Fibroblast of pulmonary artery (primary cell): ENCODE results near the gene LGI4.
A peak's percentile ranks its signal among the peaks of the same experiment; 100 is the strongest.

Source experiments
- DNase-seq: peaks from one replicate; pipeline ENCODE4 v3.0.0-alpha.2; 2010; ENCODE audit warnings: low read depth
- H3K4me3 ChIP-seq: replicated peaks from 2 replicates; pipeline ENCODE4 v1.5.1; 2011; ENCODE audit warnings: low read depth, mild to moderate bottlenecking, control low read depth, low read length, moderate library complexity
- CTCF ChIP-seq: IDR thresholded peaks from 2 replicates; pipeline ENCODE4 v1.5.1; 2011; ENCODE audit warnings: mild to moderate bottlenecking, control low read depth, low read length, inconsistent platforms; ENCODE audit errors: missing control alignments

Gene LGI4

GRCh38 chr19:35146746-35147459, 12.0 kb upstream of the LGI4 start:
- DNase-seq = no peak
- H3K4me3 ChIP-seq = no peak overlapping the region
- no peak for TF ChIP-seq CTCF

DNA sequence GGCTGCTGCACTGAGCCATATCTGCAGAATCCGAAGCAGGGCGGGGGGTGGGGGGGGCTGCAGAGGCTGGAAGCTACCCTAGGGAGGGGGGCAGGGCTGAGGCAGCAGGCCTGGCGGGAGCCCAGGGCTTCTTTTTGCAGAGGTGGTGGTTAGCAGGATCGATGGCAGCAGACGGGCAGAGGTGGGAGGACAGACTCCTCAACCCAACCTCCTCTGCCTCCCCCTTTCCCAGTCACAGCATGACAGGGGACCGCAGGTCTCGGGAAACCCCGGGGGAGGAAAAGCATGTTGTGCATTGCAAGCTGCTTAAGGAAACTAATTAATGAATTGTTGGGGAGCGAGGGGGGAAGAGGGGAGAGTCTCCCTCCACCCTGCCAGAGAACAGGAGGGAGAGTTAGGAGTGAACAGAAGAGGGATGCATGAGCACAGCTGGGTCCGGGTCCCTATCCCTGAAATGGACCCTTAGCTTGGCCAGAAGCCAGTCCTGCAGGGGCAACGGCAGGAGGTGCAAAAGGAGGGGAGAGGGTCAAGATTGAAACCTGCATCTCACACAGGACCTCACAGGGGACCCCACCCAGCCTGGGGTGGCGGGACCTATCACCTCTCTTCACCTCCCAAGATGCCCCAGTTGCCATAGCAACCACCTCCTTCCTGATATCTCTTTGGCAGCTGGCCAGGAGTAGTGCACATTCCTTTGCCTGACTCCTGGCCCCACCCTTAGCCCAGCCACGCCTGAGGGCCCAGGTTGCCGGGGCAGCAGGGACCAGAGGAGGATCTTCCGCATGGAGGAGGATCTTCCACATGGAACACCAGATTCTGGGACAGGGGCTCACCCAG, 10.0 kb upstream of the LGI4 start:
- no peak for DNase-seq
- no peak overlapping the region for H3K4me3 ChIP-seq
- TF ChIP-seq CTCF = no peak

DNA sequence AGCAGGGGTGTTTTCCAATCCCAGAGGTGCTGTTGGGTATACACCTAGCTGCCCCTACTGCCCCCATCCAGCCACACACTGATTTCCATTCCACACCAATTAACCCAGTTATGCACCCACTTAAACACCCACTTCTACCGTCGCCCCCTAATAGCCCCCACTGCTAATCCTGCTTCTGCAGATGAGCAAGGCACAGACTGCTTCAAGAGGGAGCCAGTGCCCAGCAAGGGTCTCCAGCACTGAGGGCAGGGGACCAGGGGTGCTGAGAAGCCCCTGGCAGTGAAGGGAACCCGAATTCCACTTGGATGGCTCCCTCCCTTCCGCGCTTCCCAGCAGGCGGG, 9.4 kb upstream of the LGI4 start:
- no peak for TF ChIP-seq CTCF
- H3K4me3 ChIP-seq = no peak overlapping the region
- no peak for DNase-seq

DNA sequence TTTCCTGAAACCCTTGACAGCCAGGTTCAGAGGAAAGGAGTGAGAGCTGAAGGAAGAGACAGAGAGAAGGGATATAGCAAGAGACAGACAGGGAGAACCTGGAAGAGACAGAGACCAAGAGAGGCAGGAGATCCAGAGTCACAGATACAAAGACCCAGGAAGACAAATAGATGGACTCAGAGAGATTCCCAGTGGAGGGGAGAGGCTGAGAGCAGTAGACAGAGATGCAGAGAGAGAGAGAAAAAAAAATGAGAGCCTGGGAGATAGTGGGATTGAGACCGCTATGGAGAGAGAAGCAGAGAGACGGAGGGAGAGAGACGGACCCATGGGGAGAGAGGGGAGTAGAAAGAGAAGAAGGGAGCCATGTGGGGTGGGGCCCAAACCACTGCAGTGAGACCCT, 9.0 kb upstream of the LGI4 start:
- DNase-seq = no peak
- H3K4me3 ChIP-seq = no peak overlapping the region
- no peak for TF ChIP-seq CTCF

GRCh38 chr19:35143231-35143715, 8.4 kb upstream of the LGI4 start, which contains the start of gene FXYD7:
Gene FXYD7, plus strand, starts transcription at chr19:35143255. Its CDS starts 79 bp downstream, at chr19:35143334.
- no peak for DNase-seq
- H3K4me3 ChIP-seq = no peak within 1 kb of the TSS
- TF ChIP-seq CTCF = no peak

DNA sequence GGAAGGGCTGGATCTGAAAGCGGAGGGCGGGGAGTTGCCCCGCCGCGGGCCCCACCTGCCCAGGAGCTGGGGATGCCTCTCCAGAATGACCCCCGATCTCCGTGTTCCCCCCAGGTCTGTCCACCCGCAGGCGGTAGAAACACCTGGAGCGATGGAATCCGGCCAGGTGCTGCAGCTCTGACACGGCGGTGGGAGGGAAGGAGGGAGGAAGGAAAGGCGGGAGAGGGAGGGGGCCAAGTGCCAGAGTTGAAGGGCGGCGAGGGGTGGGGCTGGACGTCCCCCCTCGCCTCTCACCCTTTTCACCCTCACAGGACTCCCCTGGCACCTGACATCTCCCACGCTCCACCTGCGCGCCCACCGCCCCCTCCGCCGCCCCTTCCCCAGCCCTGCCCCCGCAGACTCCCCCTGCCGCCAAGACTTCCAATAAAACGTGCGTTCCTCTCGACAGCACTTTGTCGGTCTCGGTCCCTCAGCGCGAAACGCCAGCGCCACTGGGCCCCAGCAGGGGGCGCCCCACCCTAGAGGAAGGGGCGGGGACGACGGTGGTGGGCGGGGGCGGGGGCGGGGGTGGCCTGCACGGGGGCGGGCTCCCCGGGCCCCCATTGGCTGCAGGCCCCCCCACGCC, 7.9 kb upstream of the LGI4 start:
- TF ChIP-seq CTCF = peak; percentile 38
- no peak overlapping the region for H3K4me3 ChIP-seq
- DNase-seq = peak; percentile 52
